ENCODE data around the gene SEMA6B. TPM values are rescaled to one million over a fixed set of nuclear protein-coding genes. Genes with fewer than 3 reads are reported as not detected.

Gene SEMA6B
- total and polyA plus RNA-seq, 2 donors (not counting 3 experiments of a cell fraction or from before 2014, with no cell fraction given), result 97.8 to 176 TPM

DNA sequence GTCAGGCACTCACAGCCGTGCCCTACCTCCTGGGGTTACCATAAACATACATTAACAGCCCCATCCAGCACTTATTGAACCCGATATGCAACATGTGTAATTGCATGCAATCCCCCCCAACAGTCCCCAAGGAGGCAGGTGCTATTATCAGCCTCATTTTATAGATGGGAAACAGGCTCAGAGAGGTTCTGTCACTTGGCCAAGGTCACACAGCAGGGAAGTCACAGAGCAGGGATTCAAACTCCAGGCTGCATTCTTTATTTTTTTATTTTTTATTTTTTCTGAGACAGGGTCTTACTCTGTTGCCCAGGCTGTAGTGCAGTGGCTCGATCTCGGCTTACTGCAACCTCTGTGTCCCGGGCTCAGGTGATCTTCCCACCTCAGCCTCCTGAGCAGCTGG, 41.4 kb upstream of the SEMA6B start:
- H3K27ac ChIP-seq (ENCODE audit: insufficient read depth, low read depth, low read length), result no peak overlapping the region
- H3K9me1 ChIP-seq (replicated peaks; ENCODE audit: control insufficient read depth, extremely low read depth, insufficient read depth, low read length), result no peaks in the 10 kb centered on the region
- ChIA-PET POLR2A (no interaction called here), CTCF (no interaction called here)
- H3K9me3 ChIP-seq (replicated peaks; ENCODE audit: control insufficient read depth, insufficient read depth, low read length), result no peaks in the 10 kb centered on the region
- H3K36me3 ChIP-seq (ENCODE audit: control insufficient read depth in 2 of 2, extremely low read depth in 1 of 2, insufficient read depth in 2 of 2, low read length in 2 of 2), result no peaks in the 10 kb centered on the region
- H4K20me1 ChIP-seq (replicated peaks; ENCODE audit: control insufficient read depth, extremely low read depth, insufficient read depth, low read length), result no peaks in the 10 kb centered on the region
- H3K9ac ChIP-seq (replicated peaks; ENCODE audit: extremely low read depth, insufficient read depth, low read length), result no peak overlapping the region
- DNase-seq (ENCODE audit: low read depth, low spot score), result no peak
- peaks cover 0 to 4% of the 10 kb centered on the region in 2 experiments for H3K27me3 ChIP-seq (ENCODE audit: control insufficient read depth in 2 of 2, insufficient read depth in 2 of 2, low read length in 2 of 2)
- H3K4me3 ChIP-seq (replicated peaks in 1 of 3; ENCODE audit: insufficient read depth in 1 of 3, low read depth in 1 of 3, low read length in 3 of 3), result no peak overlapping the region
- H3K79me2 ChIP-seq (ENCODE audit: control insufficient read depth, insufficient read depth, low read length), result no peaks in the 10 kb centered on the region
- FAIRE-seq, result no peak
- no peaks in the 10 kb centered on the region for H3K4me1 ChIP-seq (ENCODE audit: control insufficient read depth, extremely low read depth, insufficient read depth, low read length)
- no TSS peak for BruUV-seq (replicated peaks)
- H2AFZ ChIP-seq (ENCODE audit: low read depth, low read length), result no peak overlapping the region
- dilution Hi-C loops (cut with MboI; ENCODE audit: extremely low pct_ligation_motif_present, low sequenced_read_pairs) (no loop called here), intact Hi-C loops (cut with micrococcal nuclease) (no loop called here)
- no peak overlapping the region for H3K4me2 ChIP-seq (ENCODE audit: insufficient read depth, low read length)
- TF ChIP-seq, protein P1, sequence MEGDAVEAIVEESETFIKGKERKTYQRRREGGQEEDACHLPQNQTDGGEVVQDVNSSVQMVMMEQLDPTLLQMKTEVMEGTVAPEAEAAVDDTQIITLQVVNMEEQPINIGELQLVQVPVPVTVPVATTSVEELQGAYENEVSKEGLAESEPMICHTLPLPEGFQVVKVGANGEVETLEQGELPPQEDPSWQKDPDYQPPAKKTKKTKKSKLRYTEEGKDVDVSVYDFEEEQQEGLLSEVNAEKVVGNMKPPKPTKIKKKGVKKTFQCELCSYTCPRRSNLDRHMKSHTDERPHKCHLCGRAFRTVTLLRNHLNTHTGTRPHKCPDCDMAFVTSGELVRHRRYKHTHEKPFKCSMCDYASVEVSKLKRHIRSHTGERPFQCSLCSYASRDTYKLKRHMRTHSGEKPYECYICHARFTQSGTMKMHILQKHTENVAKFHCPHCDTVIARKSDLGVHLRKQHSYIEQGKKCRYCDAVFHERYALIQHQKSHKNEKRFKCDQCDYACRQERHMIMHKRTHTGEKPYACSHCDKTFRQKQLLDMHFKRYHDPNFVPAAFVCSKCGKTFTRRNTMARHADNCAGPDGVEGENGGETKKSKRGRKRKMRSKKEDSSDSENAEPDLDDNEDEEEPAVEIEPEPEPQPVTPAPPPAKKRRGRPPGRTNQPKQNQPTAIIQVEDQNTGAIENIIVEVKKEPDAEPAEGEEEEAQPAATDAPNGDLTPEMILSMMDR (IDR thresholded peaks at IDR 0.05; ENCODE audit: extremely low read depth in 1 of 2, insufficient read depth in 1 of 2, low read depth in 1 of 2, low read length in 2 of 2), result no peak
- TF ChIP-seq POLR2A (IDR thresholded peaks at IDR 0.05; ENCODE audit: low read depth, low read length), result no peak
- TF ChIP-seq FOS (IDR thresholded peaks at IDR 0.05; ENCODE audit: borderline replicate concordance, insufficient read depth, low read length), result no peak
- TF ChIP-seq POLR2AphosphoS5 (IDR thresholded peaks at IDR 0.05; ENCODE audit: insufficient read depth, low read depth, low read length), result no peak
- no peak for TF ChIP-seq EZH2 (IDR thresholded peaks at IDR 0.05; ENCODE audit: borderline replicate concordance, low read depth, low read length, severe bottlenecking)
- TF ChIP-seq MYC (IDR thresholded peaks at IDR 0.05; ENCODE audit: low read depth, low read length), result no peak
- TF ChIP-seq GATA2 (IDR thresholded peaks at IDR 0.05; ENCODE audit: insufficient read depth, insufficient read length, low read depth, low read length), result no peak
- TF ChIP-seq, protein P2, sequence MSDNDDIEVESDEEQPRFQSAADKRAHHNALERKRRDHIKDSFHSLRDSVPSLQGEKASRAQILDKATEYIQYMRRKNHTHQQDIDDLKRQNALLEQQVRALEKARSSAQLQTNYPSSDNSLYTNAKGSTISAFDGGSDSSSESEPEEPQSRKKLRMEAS (IDR thresholded peaks at IDR 0.05; ENCODE audit: insufficient read depth, insufficient read length), result no peak
- TF ChIP-seq JUN (IDR thresholded peaks at IDR 0.05; ENCODE audit: borderline replicate concordance, insufficient read depth, insufficient read length, low read depth), result no peak

All from endothelial cell of umbilical vein (primary cell).